Prostate gland (tissue), 2 donors: ENCODE results near the gene EXOC3. TPM values are rescaled to one million over a fixed set of nuclear protein-coding genes. Genes with fewer than 3 reads are reported as not detected.

Experiments used
- DNase-seq: peaks from one replicate; pipeline ENCODE4 v3.0.0-alpha.2; 2019; ENCODE audit warnings: low spot score
- H3K27ac ChIP-seq, 2 donors: fragments of 200-600 bp; sonication (generic); 2 replicates each; pipeline ENCODE4 v1.5.1; 2017 to 2019
- H3K27me3 ChIP-seq: fragments of 200-600 bp; sonication (generic); replicated peaks from 2 replicates; pipeline ENCODE4 v1.5.1; 2019; ENCODE audit not compliant: insufficient read depth
- H3K36me3 ChIP-seq, 2 donors: fragments of 200-600 bp; sonication (generic); 1 replicate in 1 of 2; 2 replicates in 1 of 2; pipeline versions ENCODE4 v1.5.1 to v1.8.1; 2017 to 2019
- H3K4me1 ChIP-seq: fragments of 200-600 bp; sonication (generic); replicated peaks from 2 replicates; pipeline ENCODE4 v1.5.1; 2019
- H3K4me3 ChIP-seq, 2 donors: fragments of 200-600 bp; sonication (generic); 2 replicates each; pipeline ENCODE4 v1.5.1; 2017 to 2019
- H3K9me3 ChIP-seq: fragments of 200-600 bp; sonication (generic); 2 replicates; pipeline ENCODE4 v1.5.1; 2017
- POLR2A ChIP-seq: fragments of 450-650 bp; IDR thresholded peaks from one replicate; pipeline ENCODE4 v1.6.1; 2016; ENCODE audit warnings: antibody characterized with exemption, mild to moderate bottlenecking
- POLR2AphosphoS5 ChIP-seq: sonication (generic); formaldehyde crosslinking; IDR thresholded peaks from one replicate; pipeline ENCODE4 v1.6.1; 2017; ENCODE audit warnings: antibody characterized with exemption
- WGBS: methylation state at CpG from one replicate; pipeline ENCODE4 v1.1.5; 2018; 5-methylcytosine and 5-hydroxymethylcytosine counted together
- intact Hi-C: fragments of 100-400 bp; cut with DNase I; formaldehyde crosslinking; loops from one replicate; pipeline ENCODE4 v1.14.2; 2022
- total RNA-seq, 2 donors: library from RNA; depleted of rRNA; stranded (reverse); fragments of >200 nt; gene quantifications; one replicate each; pipeline ENCODE4 v1.1.0, GENCODE V29; 2016
- TF ChIP-seq, protein P1 (sequence below), 4 experiments: fragments of 200-600 bp in 2 of 4; fragments of 450-650 bp in 2 of 4; sonication (generic) in 2 of 4; IDR thresholded peaks; 1 replicate in 3 of 4; 2 replicates in 1 of 4; pipeline ENCODE4 v1.5.1; 2016 to 2019; ENCODE audit warnings: antibody characterized with exemption in 4 of 4, mild to moderate bottlenecking in 2 of 4, moderate library complexity in 2 of 4

Gene EXOC3
- total RNA-seq, 2 donors from 2014 or later: 44.3 to 79.7 TPM

DNA sequence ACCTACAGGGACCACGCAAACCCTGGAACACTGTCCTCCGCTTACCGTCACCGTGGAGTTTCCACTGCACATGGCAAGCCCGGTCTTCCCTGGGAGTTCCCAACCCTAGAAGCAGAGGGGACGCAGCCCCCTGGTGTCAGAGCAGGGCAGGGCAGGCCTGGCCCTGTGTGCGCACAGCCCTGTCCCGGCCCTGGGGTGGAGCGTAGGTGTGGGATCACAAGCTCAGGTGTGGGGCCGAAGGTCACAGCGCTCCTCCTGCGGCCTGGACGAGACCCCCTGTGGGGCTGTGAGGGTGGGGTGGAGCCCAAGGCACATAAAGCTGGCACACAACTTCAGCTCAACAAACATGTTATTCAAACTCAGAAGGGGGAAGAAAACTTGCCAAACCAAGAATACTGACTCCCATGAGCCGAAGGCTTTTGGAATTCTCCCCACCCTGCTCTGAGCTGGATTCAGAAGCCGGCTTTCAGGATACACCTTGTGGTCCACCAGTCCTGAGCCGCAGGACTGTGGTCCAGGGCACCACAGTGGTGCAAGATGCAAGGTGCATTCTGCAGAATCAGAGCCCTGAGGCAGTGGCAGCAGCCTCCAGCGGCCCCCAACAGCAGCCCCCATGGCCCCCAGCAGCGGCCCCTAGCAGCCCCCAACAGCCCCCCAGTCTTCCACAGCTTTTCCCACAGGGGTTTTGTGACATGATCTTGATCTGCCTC lies 11.8 kb upstream of the EXOC3 start:
- Histone ChIP-seq H3K4me3 (no peak overlapping the region), H3K4me1 (no peaks in the 10 kb centered on the region), H3K36me3 (no peaks in the 10 kb centered on the region), H3K27me3 (no peaks in the 10 kb centered on the region), H3K27ac (no peak overlapping the region), H3K9me3 (no peaks in the 10 kb centered on the region)
- intact Hi-C loops: no loop called here
- 56% methylated on average over 17 of the region's 18 CpGs for WGBS
- TF ChIP-seq, protein P1, sequence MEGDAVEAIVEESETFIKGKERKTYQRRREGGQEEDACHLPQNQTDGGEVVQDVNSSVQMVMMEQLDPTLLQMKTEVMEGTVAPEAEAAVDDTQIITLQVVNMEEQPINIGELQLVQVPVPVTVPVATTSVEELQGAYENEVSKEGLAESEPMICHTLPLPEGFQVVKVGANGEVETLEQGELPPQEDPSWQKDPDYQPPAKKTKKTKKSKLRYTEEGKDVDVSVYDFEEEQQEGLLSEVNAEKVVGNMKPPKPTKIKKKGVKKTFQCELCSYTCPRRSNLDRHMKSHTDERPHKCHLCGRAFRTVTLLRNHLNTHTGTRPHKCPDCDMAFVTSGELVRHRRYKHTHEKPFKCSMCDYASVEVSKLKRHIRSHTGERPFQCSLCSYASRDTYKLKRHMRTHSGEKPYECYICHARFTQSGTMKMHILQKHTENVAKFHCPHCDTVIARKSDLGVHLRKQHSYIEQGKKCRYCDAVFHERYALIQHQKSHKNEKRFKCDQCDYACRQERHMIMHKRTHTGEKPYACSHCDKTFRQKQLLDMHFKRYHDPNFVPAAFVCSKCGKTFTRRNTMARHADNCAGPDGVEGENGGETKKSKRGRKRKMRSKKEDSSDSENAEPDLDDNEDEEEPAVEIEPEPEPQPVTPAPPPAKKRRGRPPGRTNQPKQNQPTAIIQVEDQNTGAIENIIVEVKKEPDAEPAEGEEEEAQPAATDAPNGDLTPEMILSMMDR (IDR thresholded peaks at IDR 0.05): peak in 2 of 4 experiments; percentile 30 to 39
- TF ChIP-seq POLR2A: no peak
- no peak for TF ChIP-seq POLR2AphosphoS5
- DNase-seq: no peak

DNA sequence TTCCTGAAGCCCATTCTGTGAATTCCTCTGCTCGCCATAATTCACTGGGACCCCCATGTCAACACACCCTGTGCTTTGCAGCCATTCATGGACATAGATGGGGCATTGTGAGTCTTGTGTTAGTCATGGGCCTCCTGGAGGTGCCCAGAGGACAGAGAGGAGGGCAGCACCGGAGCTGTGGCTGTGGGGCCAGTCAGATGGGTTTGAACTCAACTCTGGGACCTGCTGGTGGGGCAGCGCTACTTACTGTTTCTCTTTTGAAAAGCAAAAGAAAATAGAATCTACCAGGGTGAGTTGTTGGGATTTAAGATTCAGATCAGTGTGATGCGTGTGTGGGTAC lies 11.3 kb upstream of the EXOC3 start:
- no peak overlapping the region for H3K27ac ChIP-seq
- H3K4me1 ChIP-seq: no peaks in the 10 kb centered on the region
- intact Hi-C loops: no loop called here
- no peak overlapping the region for H3K4me3 ChIP-seq
- WGBS: 90% methylated on average over 4 of the region's 4 CpGs
- no peaks in the 10 kb centered on the region for H3K9me3 ChIP-seq
- TF ChIP-seq POLR2A (no peak), POLR2AphosphoS5 (no peak)
- TF ChIP-seq, protein P1 (IDR thresholded peaks at IDR 0.05): no peak
- DNase-seq: no peak
- H3K27me3 ChIP-seq: no peaks in the 10 kb centered on the region
- H3K36me3 ChIP-seq: no peaks in the 10 kb centered on the region

DNA sequence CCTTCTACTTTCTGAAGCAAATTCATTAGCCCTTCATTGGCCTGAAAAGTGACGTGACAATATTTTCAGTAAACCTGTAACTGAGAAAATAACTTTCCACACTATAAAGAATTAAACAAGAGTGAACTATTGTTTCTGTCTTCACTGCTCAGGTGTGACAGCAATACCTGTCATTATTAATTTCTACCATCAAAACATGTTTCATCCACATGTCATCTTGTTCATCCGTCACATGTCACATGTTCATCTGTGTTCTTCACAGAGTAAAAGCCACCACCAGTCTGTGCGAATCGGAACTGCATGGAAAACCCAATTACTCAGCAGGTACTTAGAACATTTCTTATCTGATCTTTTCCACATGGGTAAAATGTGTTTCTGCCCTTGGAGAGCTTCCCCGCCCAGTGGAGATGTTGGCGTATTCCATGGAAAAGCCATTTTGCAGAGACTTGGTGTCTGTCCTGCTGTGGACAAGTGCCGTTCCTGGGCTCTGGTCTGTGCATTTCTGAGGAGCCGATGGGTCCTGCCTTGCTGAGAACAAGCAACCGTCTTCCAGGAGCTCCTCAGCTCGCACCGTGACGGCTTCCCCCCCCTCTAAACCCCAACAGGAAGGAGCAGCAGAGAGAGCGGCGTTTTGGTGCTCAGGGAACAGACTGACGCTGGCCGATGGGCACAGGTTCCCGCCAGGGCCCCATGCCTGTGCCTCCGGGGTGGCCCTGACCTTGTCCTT lies 10.6 kb upstream of the EXOC3 start:
- Histone ChIP-seq H3K27ac (no peak overlapping the region), H3K4me1 (no peaks in the 10 kb centered on the region), H3K36me3 (no peaks in the 10 kb centered on the region), H3K9me3 (no peaks in the 10 kb centered on the region), H3K4me3 (no peak overlapping the region), H3K27me3 (no peaks in the 10 kb centered on the region)
- no peak for DNase-seq
- TF ChIP-seq, protein P1 (IDR thresholded peaks at IDR 0.05): no peak
- TF ChIP-seq POLR2A (no peak), POLR2AphosphoS5 (no peak)
- WGBS: 66% methylated on average over 18 of the region's 18 CpGs
- intact Hi-C loops: no loop called here

DNA sequence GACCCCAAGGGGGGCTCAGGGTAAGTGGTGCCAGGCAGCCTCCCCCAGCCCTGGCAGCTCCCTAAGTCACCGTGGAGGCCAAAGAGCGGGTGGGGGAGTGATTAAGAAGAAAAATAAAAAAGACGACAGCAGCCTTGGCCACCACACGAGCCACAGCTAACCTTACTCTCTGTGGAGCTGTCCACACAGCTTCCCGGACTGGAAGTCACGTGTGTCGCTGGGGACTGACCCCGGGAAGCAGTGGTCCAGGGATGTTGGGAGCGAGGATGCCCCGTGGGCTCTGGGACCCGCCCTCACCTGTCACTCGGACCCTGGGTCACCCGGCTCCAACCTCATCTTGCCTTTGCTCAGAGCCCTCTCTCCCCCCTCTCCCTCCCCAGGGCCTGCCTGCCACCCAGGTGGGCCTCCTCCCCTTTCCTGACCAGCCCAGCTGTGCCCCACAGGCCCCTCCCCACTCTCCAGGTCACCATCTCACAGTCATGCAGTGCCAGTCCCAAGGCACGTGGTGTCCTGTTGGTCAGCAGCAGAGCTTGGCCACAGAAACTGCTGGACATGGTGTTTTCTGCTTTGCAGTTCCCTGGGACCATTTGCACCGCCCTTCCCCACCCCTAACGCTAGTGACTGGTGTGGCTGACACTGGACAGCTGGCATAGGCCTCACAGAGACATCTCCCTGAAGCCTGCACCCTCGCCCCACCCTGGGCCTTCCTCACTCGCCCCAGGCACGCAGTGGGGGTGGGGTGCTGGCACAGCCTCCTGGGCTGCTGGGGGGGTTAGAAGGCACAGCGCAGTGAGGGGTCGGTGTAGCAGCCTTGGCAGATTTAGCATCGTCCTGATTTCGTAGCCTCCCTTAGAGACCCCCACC lies 9.8 kb upstream of the EXOC3 start:
- no peak overlapping the region for H3K4me3 ChIP-seq
- H3K4me1 ChIP-seq: no peaks in the 10 kb centered on the region
- no peaks in the 10 kb centered on the region for H3K9me3 ChIP-seq
- TF ChIP-seq, protein P1 (IDR thresholded peaks at IDR 0.05): no peak
- TF ChIP-seq POLR2AphosphoS5: no peak
- WGBS: 73% methylated on average over 23 of the region's 23 CpGs
- DNase-seq: no peak
- intact Hi-C loops: no loop called here
- H3K36me3 ChIP-seq: no peaks in the 10 kb centered on the region
- H3K27me3 ChIP-seq: no peaks in the 10 kb centered on the region
- no peak overlapping the region for H3K27ac ChIP-seq
